Trophoblast cell (in vitro differentiated cells and primary cell): ENCODE results near the gene CADPS2.

Experiments used
- DNase-seq, 2 donors: peaks; one replicate each; pipeline ENCODE4 v3.0.0-alpha.2; 2016
- H2AFZ ChIP-seq: 2 replicates; pipeline ENCODE4 v1.6.1; 2013; ENCODE audit warnings: low read length, moderate library complexity, mild to moderate bottlenecking; ENCODE audit not compliant: insufficient read depth, poor library complexity
- H2AK5ac ChIP-seq: 2 replicates; pipeline ENCODE4 v1.6.1; 2013; ENCODE audit warnings: mild to moderate bottlenecking, low read length
- H2BK120ac ChIP-seq: 2 replicates; pipeline ENCODE4 v1.6.1; 2013; ENCODE audit warnings: low read length, mild to moderate bottlenecking, moderate library complexity; ENCODE audit not compliant: insufficient read depth, poor library complexity
- H2BK12ac ChIP-seq: 2 replicates; pipeline ENCODE4 v1.6.1; 2013; ENCODE audit warnings: mild to moderate bottlenecking, low read length, moderate library complexity
- H2BK5ac ChIP-seq: 2 replicates; pipeline ENCODE4 v1.6.1; 2013; ENCODE audit warnings: low read length, low read depth, moderate library complexity, mild to moderate bottlenecking; ENCODE audit not compliant: poor library complexity
- H3K14ac ChIP-seq: 2 replicates; pipeline ENCODE4 v1.6.1; 2013; ENCODE audit warnings: mild to moderate bottlenecking, low read length
- H3K18ac ChIP-seq: 2 replicates; pipeline ENCODE4 v1.6.1; 2013; ENCODE audit warnings: mild to moderate bottlenecking, low read length
- H3K23ac ChIP-seq: 2 replicates; pipeline ENCODE4 v1.6.1; 2013; ENCODE audit warnings: low read length
- H3K27ac ChIP-seq: 2 replicates; pipeline ENCODE4 v1.5.1; 2013; ENCODE audit warnings: low read depth, mild to moderate bottlenecking, inconsistent platforms, low read length, moderate library complexity
- H3K27me3 ChIP-seq: 2 replicates; pipeline ENCODE4 v1.6.1; 2013; ENCODE audit warnings: inconsistent platforms, mild to moderate bottlenecking, low read length, moderate library complexity; ENCODE audit not compliant: insufficient read depth
- H3K36me3 ChIP-seq, 2 experiments: 1 replicate in 1 of 2; 2 replicates in 1 of 2; pipeline ENCODE4 v1.6.1; 2013; ENCODE audit warnings: low read length in 2 of 2, mild to moderate bottlenecking in 2 of 2, moderate library complexity in 1 of 2; ENCODE audit not compliant: insufficient read depth in 2 of 2, control insufficient read depth in 1 of 2
- H3K4ac ChIP-seq: 2 replicates; pipeline ENCODE4 v1.6.1; 2013; ENCODE audit warnings: low read depth, mild to moderate bottlenecking, low read length, moderate library complexity
- H3K4me1 ChIP-seq, 2 experiments: 1 replicate in 1 of 2; 2 replicates in 1 of 2; pipeline ENCODE4 v1.6.1; 2013; ENCODE audit warnings: low read length in 2 of 2, mild to moderate bottlenecking in 2 of 2, moderate library complexity in 1 of 2; ENCODE audit not compliant: insufficient read depth in 2 of 2, control insufficient read depth in 1 of 2
- H3K4me2 ChIP-seq: 2 replicates; pipeline ENCODE4 v1.6.1; 2013; ENCODE audit warnings: inconsistent platforms, mild to moderate bottlenecking, low read length, moderate library complexity
- H3K4me3 ChIP-seq: 2 replicates; pipeline ENCODE4 v1.5.1; 2013; ENCODE audit warnings: mild to moderate bottlenecking, low read depth, low read length, inconsistent platforms
- H3K79me1 ChIP-seq: one replicate; pipeline ENCODE4 v1.6.1; 2013; ENCODE audit warnings: low read length
- H3K79me2 ChIP-seq: 2 replicates; pipeline ENCODE4 v1.6.1; 2013; ENCODE audit warnings: low read length, mild to moderate bottlenecking; ENCODE audit not compliant: control insufficient read depth, insufficient read depth, poor library complexity
- H3K9ac ChIP-seq: 2 replicates; pipeline ENCODE4 v1.6.1; 2013; ENCODE audit warnings: mild to moderate bottlenecking, low read length
- H3K9me3 ChIP-seq: 2 replicates; pipeline ENCODE4 v1.6.1; 2013; ENCODE audit warnings: low read depth, mild to moderate bottlenecking, control low read depth, inconsistent platforms, low read length; ENCODE audit not compliant: insufficient read depth
- H4K12ac ChIP-seq: 2 replicates; pipeline ENCODE4 v1.6.1; 2013; ENCODE audit warnings: low read depth, mild to moderate bottlenecking, low read length, moderate library complexity
- H4K8ac ChIP-seq: 2 replicates; pipeline ENCODE4 v1.6.1; 2013; ENCODE audit warnings: low read depth, mild to moderate bottlenecking, low read length, moderate library complexity
- H4K91ac ChIP-seq: one replicate; pipeline ENCODE4 v1.6.1; 2013; ENCODE audit warnings: low read depth, mild to moderate bottlenecking, low read length, moderate library complexity
- WGBS: extraction: QIAGEN DNeasy Blood & Tissue Kit; methylation state at CpG from one replicate; pipeline ENCODE4 v1.1.7; 2013; ENCODE audit warnings: missing lambda C conversion rate; ENCODE audit not compliant: insufficient read length, insufficient coverage; ENCODE audit errors: extremely low coverage; 5-methylcytosine and 5-hydroxymethylcytosine counted together

CADPS2 gene

GRCh38 chr7:122350701-122351100, 535.6 kb downstream of the CADPS2 start:
- no peak overlapping the region for H4K91ac ChIP-seq
- no peak overlapping the region for H2BK12ac ChIP-seq
- no peaks in the 10 kb centered on the region for H3K79me1 ChIP-seq
- no peak overlapping the region for H3K23ac ChIP-seq
- H4K12ac ChIP-seq = no peak overlapping the region
- WGBS = no CpG with 5 or more reads among the region's 3 CpGs
- no peak overlapping the region for H2BK120ac ChIP-seq
- H3K4me2 ChIP-seq = no peak overlapping the region
- H3K4me3 ChIP-seq = no peak overlapping the region
- H3K4ac ChIP-seq = no peak overlapping the region
- H2BK5ac ChIP-seq = no peak overlapping the region
- no peaks in the 10 kb centered on the region for H3K79me2 ChIP-seq
- no peak overlapping the region for H4K8ac ChIP-seq
- no peaks in the 10 kb centered on the region for H3K36me3 ChIP-seq
- H3K9ac ChIP-seq = no peak overlapping the region
- no peaks in the 10 kb centered on the region for H3K9me3 ChIP-seq
- H3K18ac ChIP-seq = no peak overlapping the region
- H3K27ac ChIP-seq = no peak overlapping the region
- no peak overlapping the region for H3K14ac ChIP-seq
- DNase-seq = no peak
- no peak overlapping the region for H2AFZ ChIP-seq
- H3K27me3 ChIP-seq = no peaks in the 10 kb centered on the region
- H3K4me1 ChIP-seq = no peaks in the 10 kb centered on the region
- H2AK5ac ChIP-seq = no peak overlapping the region

DNA sequence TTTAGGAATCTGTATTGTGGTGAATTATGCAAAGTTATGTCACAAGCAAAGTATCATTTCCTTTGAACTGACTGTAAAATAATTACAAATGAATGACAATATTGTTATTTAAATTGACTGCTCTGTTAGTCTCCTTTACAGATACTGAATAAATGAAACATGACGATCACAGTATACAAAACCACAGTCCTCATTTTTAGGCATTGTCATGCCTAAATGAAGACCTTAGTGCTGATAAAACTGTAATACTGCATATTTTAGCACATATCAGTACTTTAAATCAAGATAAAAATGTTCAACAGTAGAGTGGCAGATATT, 542.0 kb downstream of the CADPS2 start:
- Histone ChIP-seq H3K18ac (no peak overlapping the region), H2BK5ac (no peak overlapping the region), H3K9me3 (no peaks in the 10 kb centered on the region), H3K4me3 (no peak overlapping the region), H4K8ac (no peak overlapping the region), H3K4me1 (no peaks in the 10 kb centered on the region), H3K4ac (no peak overlapping the region), H3K9ac (no peak overlapping the region), H2AFZ (no peak overlapping the region), H3K27me3 (no peaks in the 10 kb centered on the region), H3K79me1 (no peaks in the 10 kb centered on the region), H2BK120ac (no peak overlapping the region), H4K12ac (no peak overlapping the region), H3K4me2 (no peak overlapping the region), H2BK12ac (no peak overlapping the region), H3K23ac (no peak overlapping the region), H3K27ac (no peak overlapping the region), H3K36me3 (no peaks in the 10 kb centered on the region), H4K91ac (no peak overlapping the region), H3K79me2 (no peaks in the 10 kb centered on the region), H3K14ac (no peak overlapping the region), H2AK5ac (no peak overlapping the region)
- whole genome bisulfite sequencing = no CpG with 5 or more reads among the region's 1 CpG
- peak in 1 of 2 donors; percentile 51 for DNase-seq

DNA sequence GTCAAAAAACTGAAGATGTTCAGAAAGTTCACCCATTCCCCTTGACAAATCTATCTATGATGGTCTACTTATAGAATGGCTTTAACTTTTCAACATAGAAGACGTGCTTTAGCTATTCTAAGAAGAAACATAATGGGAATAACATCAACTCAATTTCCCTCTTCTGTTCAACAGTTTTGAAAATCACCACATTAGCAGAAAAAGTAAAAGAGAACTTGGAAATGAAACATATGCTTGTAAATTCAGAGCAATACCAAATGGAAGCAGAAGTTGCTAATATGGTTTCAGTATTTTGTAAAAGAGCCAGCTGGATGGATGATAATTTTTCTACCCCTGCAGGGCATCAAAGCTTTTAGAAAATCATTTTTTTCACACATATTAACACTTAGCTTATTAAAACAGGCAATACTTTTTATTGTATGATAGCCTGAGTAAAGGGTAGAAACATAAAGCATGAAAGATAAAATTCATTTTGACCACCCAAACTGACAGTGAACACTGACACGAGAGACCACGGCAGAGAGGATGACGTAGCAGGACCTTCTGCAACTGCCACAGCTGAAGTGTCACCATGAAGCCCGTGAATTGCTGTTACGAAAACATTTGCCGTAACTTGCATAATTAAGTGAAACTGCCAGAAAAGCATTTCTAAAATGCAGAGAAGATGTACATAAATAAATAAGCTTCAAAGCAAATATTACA, 542.5 kb downstream of the CADPS2 start:
- Histone ChIP-seq H3K4ac (no peak overlapping the region), H3K14ac (no peak overlapping the region), H4K8ac (no peak overlapping the region), H3K4me1 (no peaks in the 10 kb centered on the region), H3K27ac (no peak overlapping the region), H2AK5ac (no peak overlapping the region), H3K4me3 (no peak overlapping the region), H2AFZ (no peak overlapping the region), H3K4me2 (no peak overlapping the region), H4K91ac (no peak overlapping the region), H2BK120ac (no peak overlapping the region), H3K9me3 (no peaks in the 10 kb centered on the region), H2BK12ac (no peak overlapping the region), H3K79me1 (no peaks in the 10 kb centered on the region), H3K9ac (no peak overlapping the region), H4K12ac (no peak overlapping the region), H3K27me3 (no peaks in the 10 kb centered on the region), H3K36me3 (no peaks in the 10 kb centered on the region), H2BK5ac (no peak overlapping the region), H3K18ac (no peak overlapping the region), H3K23ac (no peak overlapping the region), H3K79me2 (no peaks in the 10 kb centered on the region)
- peak in 1 of 2 donors; percentile 58 for DNase-seq
- WGBS = no CpG with 5 or more reads among the region's 7 CpGs

GRCh38 chr7:122340427-122340826, 545.8 kb downstream of the CADPS2 start:
- no peaks in the 10 kb centered on the region for H3K79me1 ChIP-seq
- WGBS = no CpG with 5 or more reads among the region's 1 CpG
- no peaks in the 10 kb centered on the region for H3K4me1 ChIP-seq
- no peaks in the 10 kb centered on the region for H3K9me3 ChIP-seq
- H3K27me3 ChIP-seq = no peaks in the 10 kb centered on the region
- H3K18ac ChIP-seq = no peak overlapping the region
- no peak overlapping the region for H2BK5ac ChIP-seq
- H4K91ac ChIP-seq = no peak overlapping the region
- H3K4me2 ChIP-seq = no peak overlapping the region
- no peak overlapping the region for H3K4me3 ChIP-seq
- no peak for DNase-seq
- H3K36me3 ChIP-seq = no peaks in the 10 kb centered on the region
- no peak overlapping the region for H4K8ac ChIP-seq
- no peak overlapping the region for H2BK120ac ChIP-seq
- no peak overlapping the region for H2AK5ac ChIP-seq
- no peak overlapping the region for H3K4ac ChIP-seq
- no peak overlapping the region for H3K23ac ChIP-seq
- no peak overlapping the region for H3K27ac ChIP-seq
- no peaks in the 10 kb centered on the region for H3K79me2 ChIP-seq
- no peak overlapping the region for H2AFZ ChIP-seq
- H2BK12ac ChIP-seq = no peak overlapping the region
- no peak overlapping the region for H3K9ac ChIP-seq
- no peak overlapping the region for H4K12ac ChIP-seq
- H3K14ac ChIP-seq = no peak overlapping the region
